HG03520 (cell line): Measurements from ENCODE around the gene PDE10A.
"Not testable (repeated sequence)": the region's sequence is repeated elsewhere in the genome, so short reads cannot be mapped to it uniquely, and the experiment has no call there.

Source experiments
- ATAC-seq: cut with Tn5 transposase; IDR thresholded peaks from one replicate; pipeline ENCODE4 v1.9.1; 2021; ENCODE audit warnings: mild to moderate bottlenecking, moderate library complexity; ENCODE audit not compliant: unreplicated experiment

Gene PDE10A

GRCh38 chr6:165594584-165595333, 68.3 kb downstream of the PDE10A start:
- ATAC-seq: no peak

- ATAC-seq: not testable (repeated sequence)
Observed at GRCh38 chr6:165592947-165593346, 70.1 kb downstream of the PDE10A start.

GRCh38 chr6:165588515-165588914, 74.5 kb downstream of the PDE10A start:
- ATAC-seq: no peak

- ATAC-seq: no peak
Observed at GRCh38 chr6:165587206-165587605, 75.8 kb downstream of the PDE10A start.

GRCh38 chr6:165586706-165587105, 76.3 kb downstream of the PDE10A start:
- ATAC-seq: no peak

GRCh38 chr6:165585060-165585459, 78.0 kb downstream of the PDE10A start:
- no peak for ATAC-seq

GRCh38 chr6:165584541-165584940, 78.5 kb downstream of the PDE10A start:
- ATAC-seq: no peak

GRCh38 chr6:165581678-165582077, 81.4 kb downstream of the PDE10A start:
- ATAC-seq: no peak

GRCh38 chr6:165580136-165580535, 82.9 kb downstream of the PDE10A start:
- ATAC-seq: no peak

- no peak for ATAC-seq
Observed at GRCh38 chr6:165579151-165579550, 83.9 kb downstream of the PDE10A start.

GRCh38 chr6:165577556-165577955, 85.5 kb downstream of the PDE10A start:
- ATAC-seq: no peak

- no peak for ATAC-seq
Observed at GRCh38 chr6:165575158-165575549, 87.9 kb downstream of the PDE10A start.

- ATAC-seq: no peak
Observed at GRCh38 chr6:165574220-165575157, 88.6 kb downstream of the PDE10A start.

- no peak for ATAC-seq
Observed at GRCh38 chr6:165573671-165574070, 89.4 kb downstream of the PDE10A start.

- ATAC-seq: no peak
Observed at GRCh38 chr6:165571721-165572132, 91.3 kb downstream of the PDE10A start.

- no peak for ATAC-seq
Observed at GRCh38 chr6:165571068-165571682, 91.9 kb downstream of the PDE10A start.

- no peak for ATAC-seq
Observed at GRCh38 chr6:165568326-165568725, 94.7 kb downstream of the PDE10A start.

- no peak for ATAC-seq
Observed at GRCh38 chr6:165566088-165566828, 96.8 kb downstream of the PDE10A start.

- ATAC-seq: no peak
Observed at GRCh38 chr6:165562421-165563090, 100.5 kb downstream of the PDE10A start.

GRCh38 chr6:165559632-165560031, 103.4 kb downstream of the PDE10A start:
- ATAC-seq: no peak
